Measurements from ENCODE around the gene CEBPE.

CEBPE gene

DNA sequence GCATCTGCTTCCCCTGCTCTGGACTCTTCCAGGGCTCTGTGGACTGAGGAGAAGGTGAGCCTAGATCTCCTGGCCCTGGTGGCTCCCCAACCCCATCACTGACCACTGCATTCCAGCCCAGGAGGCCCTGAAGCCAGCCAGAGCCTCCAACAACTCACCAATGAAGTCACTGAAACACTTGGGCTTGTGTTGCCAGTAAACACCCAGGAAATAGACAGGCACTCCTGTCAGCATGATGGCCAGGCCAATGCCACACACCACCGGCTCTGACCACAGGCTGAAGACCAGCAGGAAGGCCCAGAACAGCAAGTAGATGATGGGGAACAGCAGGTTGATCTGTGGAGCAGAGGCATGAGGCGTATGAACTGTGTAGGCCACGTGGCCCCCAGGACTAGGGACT is 8.8 kb upstream of the CEBPE start:
- no peak overlapping the region for H2AFZ ChIP-seq (ENCODE audit: low read length)
- H3K79me2 ChIP-seq (ENCODE audit: insufficient read depth, low read length): no peaks in the 10 kb centered on the region
- H3K4me2 ChIP-seq (ENCODE audit: low read length): no peak overlapping the region
- H4K20me1 ChIP-seq (ENCODE audit: insufficient read depth, low read length): no peaks in the 10 kb centered on the region
- H3K9ac ChIP-seq (ENCODE audit: low read length): no peak overlapping the region
- H3K4me3 ChIP-seq (ENCODE audit: low read depth, low read length, poor library complexity, severe bottlenecking): no peak overlapping the region
- no peak overlapping the region for H3K27ac ChIP-seq (ENCODE audit: low read depth, low read length, poor library complexity, severe bottlenecking)
- H3K9me3 ChIP-seq (ENCODE audit: low read length): no peaks in the 10 kb centered on the region
- TF ChIP-seq, protein P1, sequence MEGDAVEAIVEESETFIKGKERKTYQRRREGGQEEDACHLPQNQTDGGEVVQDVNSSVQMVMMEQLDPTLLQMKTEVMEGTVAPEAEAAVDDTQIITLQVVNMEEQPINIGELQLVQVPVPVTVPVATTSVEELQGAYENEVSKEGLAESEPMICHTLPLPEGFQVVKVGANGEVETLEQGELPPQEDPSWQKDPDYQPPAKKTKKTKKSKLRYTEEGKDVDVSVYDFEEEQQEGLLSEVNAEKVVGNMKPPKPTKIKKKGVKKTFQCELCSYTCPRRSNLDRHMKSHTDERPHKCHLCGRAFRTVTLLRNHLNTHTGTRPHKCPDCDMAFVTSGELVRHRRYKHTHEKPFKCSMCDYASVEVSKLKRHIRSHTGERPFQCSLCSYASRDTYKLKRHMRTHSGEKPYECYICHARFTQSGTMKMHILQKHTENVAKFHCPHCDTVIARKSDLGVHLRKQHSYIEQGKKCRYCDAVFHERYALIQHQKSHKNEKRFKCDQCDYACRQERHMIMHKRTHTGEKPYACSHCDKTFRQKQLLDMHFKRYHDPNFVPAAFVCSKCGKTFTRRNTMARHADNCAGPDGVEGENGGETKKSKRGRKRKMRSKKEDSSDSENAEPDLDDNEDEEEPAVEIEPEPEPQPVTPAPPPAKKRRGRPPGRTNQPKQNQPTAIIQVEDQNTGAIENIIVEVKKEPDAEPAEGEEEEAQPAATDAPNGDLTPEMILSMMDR (IDR thresholded peaks at IDR 0.05; ENCODE audit: low read length): no peak
- no peak for TF ChIP-seq EZH2 (IDR thresholded peaks at IDR 0.05; ENCODE audit: borderline replicate concordance, low read length)
- H3K36me3 ChIP-seq (ENCODE audit: insufficient read depth, low read length): no peaks in the 10 kb centered on the region
- H3K27me3 ChIP-seq (ENCODE audit: insufficient read depth, low read length): no peaks in the 10 kb centered on the region; the same call in 1 of the 2 replicates
- H3F3A ChIP-seq (ENCODE audit: insufficient read depth, low read length): no peaks in the 10 kb centered on the region
- no peaks in the 10 kb centered on the region for H3K9me2 ChIP-seq (ENCODE audit: low read depth, low read length)
- H3K4me1 ChIP-seq (ENCODE audit: insufficient read depth, low read length, severe bottlenecking): no peaks in the 10 kb centered on the region

DNA sequence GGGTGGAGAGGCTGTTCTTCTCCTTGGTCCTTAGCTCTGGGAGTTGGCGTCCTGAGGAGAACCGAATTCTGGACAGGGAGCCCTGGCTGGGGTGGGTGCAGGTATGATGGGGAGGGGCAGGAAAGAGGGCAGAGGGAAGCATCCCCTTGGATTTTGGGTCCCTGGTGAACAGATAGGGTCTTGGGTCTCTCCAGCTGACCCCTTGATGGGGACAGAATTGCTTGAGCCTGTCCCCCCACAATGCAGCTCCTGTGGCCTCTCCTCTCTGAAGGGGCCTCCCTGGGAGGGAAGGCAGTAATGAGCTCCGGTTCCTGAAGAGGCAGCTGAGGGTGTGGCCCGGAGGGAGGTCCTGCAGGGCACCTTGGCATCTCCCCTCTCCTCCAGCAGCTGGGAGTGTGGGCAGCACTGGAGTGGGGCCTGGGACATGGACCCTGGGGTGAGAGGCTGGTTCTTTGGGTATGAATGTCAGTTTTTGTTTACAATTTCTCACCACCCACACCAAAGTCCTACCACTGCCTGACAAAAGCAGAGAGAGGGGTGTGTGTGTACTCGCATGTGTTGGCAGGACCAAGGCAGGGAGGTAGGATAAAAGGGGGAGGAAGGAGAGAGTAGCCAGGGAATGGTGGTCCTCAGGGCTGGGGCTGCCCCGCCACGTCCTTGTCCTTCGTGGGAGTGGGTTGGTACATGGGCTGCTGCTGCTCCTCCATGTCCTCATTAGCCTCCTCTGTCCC is 7.7 kb upstream of the CEBPE start:
- Histone ChIP-seq H3K27me3 (ENCODE audit: insufficient read depth, low read length) (no peaks in the 10 kb centered on the region; the same call in 1 of the 2 replicates), H3K36me3 (ENCODE audit: insufficient read depth, low read length) (no peaks in the 10 kb centered on the region), H4K20me1 (ENCODE audit: insufficient read depth, low read length) (no peaks in the 10 kb centered on the region), H3K4me1 (ENCODE audit: insufficient read depth, low read length, severe bottlenecking) (no peaks in the 10 kb centered on the region), H2AFZ (ENCODE audit: low read length) (no peak overlapping the region), H3K79me2 (ENCODE audit: insufficient read depth, low read length) (no peaks in the 10 kb centered on the region), H3K9ac (ENCODE audit: low read length) (no peak overlapping the region), H3K9me3 (ENCODE audit: low read length) (no peaks in the 10 kb centered on the region), H3F3A (ENCODE audit: insufficient read depth, low read length) (no peaks in the 10 kb centered on the region), H3K27ac (ENCODE audit: low read depth, low read length, poor library complexity, severe bottlenecking) (no peak overlapping the region), H3K4me3 (ENCODE audit: low read depth, low read length, poor library complexity, severe bottlenecking) (no peak overlapping the region), H3K9me2 (ENCODE audit: low read depth, low read length) (no peaks in the 10 kb centered on the region), H3K4me2 (ENCODE audit: low read length) (no peak overlapping the region)
- TF ChIP-seq, protein P1 (IDR thresholded peaks at IDR 0.05; ENCODE audit: low read length): no peak
- no peak for TF ChIP-seq EZH2 (IDR thresholded peaks at IDR 0.05; ENCODE audit: borderline replicate concordance, low read length)

DNA sequence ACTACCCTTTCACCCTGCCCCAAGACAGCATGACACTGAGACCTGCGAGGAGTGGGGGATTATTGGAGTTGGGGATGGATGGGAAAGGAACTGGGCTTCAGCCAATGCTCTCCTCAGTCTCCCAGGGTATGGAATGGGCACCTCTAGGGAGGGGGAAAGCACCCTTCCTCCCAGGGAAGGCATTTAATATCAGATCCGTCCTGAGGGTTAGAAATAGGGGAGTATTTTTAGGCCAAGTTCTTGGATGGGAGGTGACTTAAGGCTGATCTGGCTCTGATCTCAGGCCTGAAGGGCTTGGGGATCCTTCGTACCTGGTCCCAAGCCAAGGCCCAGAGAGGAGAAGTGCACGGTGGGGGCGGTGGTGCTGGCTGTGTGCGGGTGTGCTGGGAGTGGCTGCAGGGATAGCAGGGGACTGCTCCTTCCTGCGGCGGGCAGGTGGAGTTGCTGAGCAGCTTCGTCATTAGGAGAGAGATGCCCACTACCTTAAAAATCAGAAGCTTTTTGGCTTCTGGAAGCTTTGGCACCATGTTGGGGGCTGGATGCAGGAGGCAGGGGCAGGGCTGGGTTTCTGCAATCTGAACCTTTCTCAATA is 7.0 kb upstream of the CEBPE start:
- H4K20me1 ChIP-seq (ENCODE audit: insufficient read depth, low read length): no peaks in the 10 kb centered on the region
- H3F3A ChIP-seq (ENCODE audit: insufficient read depth, low read length): no peaks in the 10 kb centered on the region
- no peak overlapping the region for H3K4me3 ChIP-seq (ENCODE audit: low read depth, low read length, poor library complexity, severe bottlenecking)
- H3K4me1 ChIP-seq (ENCODE audit: insufficient read depth, low read length, severe bottlenecking): peaks cover 3% of the 10 kb centered on the region
- TF ChIP-seq EZH2 (IDR thresholded peaks at IDR 0.05; ENCODE audit: borderline replicate concordance, low read length): no peak
- TF ChIP-seq, protein P1 (IDR thresholded peaks at IDR 0.05; ENCODE audit: low read length): no peak
- H2AFZ ChIP-seq (ENCODE audit: low read length): no peak overlapping the region
- H3K9ac ChIP-seq (ENCODE audit: low read length): no peak overlapping the region
- H3K4me2 ChIP-seq (ENCODE audit: low read length): no peak overlapping the region
- H3K27me3 ChIP-seq (ENCODE audit: insufficient read depth, low read length): no peaks in the 10 kb centered on the region; the same call in 1 of the 2 replicates
- H3K27ac ChIP-seq (ENCODE audit: low read depth, low read length, poor library complexity, severe bottlenecking): no peak overlapping the region
- no peaks in the 10 kb centered on the region for H3K9me2 ChIP-seq (ENCODE audit: low read depth, low read length)
- H3K79me2 ChIP-seq (ENCODE audit: insufficient read depth, low read length): no peaks in the 10 kb centered on the region
- H3K9me3 ChIP-seq (ENCODE audit: low read length): no peaks in the 10 kb centered on the region
- no peaks in the 10 kb centered on the region for H3K36me3 ChIP-seq (ENCODE audit: insufficient read depth, low read length)

Measured in OCI-LY1 (cell line).